GM21367 (cell line): ENCODE results near the gene CHGA.

ENCODE experiments used
- ATAC-seq: cut with Tn5 transposase; IDR thresholded peaks from one replicate; pipeline ENCODE4 v1.9.1; 2021; ENCODE audit not compliant: unreplicated experiment

CHGA gene

DNA sequence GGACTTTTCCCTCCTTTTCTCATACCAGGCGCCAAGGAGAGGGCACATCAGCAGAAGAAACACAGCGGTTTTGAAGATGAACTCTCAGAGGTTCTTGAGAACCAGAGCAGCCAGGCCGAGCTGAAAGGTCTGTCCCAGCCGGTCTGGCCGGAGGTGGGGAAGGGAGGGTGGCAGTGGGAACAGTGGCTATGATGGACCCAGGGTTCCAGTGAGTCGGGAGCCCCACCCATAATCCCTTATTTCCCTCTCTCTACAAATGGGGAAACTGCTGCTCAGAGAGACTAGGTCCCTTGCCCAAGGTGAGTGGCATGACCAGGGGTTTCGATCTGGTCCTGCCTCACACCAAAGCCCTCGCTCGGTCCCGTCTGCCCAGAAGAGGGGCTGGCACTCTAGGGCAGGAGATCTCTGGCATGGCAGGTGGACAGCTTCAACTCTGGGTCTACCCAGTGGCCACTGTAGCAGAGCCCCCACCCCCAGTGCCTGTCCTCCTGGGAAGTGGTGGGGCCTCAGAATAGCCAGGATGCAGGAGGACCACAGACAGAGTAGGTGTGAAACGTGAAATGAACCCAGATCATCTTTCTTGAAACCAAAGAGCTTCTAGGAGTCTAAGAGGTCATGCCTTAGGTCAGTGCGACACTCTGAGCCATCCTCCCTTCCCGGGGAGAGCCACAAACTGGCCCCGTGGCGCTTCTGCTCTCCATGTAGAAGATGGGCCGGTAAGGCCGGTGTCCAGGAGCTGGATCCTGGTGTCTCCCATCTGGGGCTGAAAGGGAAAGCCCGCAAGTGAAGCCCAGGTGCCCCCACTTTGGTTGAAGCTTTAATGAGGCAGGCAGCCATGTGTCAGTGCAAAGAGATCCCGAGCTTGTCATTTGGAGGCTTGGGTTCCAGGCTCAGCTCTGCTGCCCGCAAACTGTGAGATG lies 7.0 kb downstream of the CHGA start:
- ATAC-seq, result no peak

- ATAC-seq, result no peak
Observed at GRCh38 chr14:92930737-92931602, 8.0 kb downstream of the CHGA start.

DNA sequence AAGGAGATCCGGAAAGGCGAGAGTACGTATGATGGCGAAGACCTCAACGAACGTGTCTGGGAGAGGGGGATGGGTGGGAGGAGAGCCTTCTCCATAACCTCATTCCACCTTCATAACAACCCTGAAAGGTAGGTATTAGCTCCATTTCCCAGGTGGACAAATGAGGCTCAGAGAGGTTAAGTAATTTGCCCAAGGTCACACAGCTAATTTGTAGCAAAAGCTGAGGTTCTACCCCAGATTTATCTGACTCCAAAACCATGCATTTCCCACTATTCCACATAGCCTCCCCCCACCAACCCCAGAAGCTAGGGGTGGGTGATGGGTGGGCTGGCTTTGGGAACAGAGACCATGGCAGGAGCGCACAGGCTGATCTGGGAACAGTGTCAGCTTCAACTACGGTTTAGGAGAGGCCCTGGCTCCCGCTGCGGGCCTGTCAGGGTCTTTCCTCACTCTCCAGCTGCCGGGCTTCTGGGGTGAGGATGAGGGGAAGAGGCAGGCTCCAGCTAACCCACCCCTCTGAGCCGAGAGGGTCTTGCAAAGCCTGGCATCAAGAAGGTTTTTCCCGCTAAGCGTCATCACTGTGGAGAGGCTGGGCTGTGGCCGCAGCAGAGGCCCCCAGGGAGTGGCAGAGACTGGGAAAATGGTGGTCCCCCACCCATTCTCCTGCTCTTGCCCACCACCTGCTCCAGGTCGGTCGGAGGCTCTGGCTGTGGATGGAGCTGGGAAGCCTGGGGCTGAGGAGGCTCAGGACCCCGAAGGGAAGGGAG lies 8.9 kb downstream of the CHGA start:
- no peak for ATAC-seq

- no peak for ATAC-seq
Observed at GRCh38 chr14:92932448-92933395, 9.8 kb downstream of the CHGA start.

- ATAC-seq, result no peak
Observed at GRCh38 chr14:92933481-92933880, 10.5 kb downstream of the CHGA start.

DNA sequence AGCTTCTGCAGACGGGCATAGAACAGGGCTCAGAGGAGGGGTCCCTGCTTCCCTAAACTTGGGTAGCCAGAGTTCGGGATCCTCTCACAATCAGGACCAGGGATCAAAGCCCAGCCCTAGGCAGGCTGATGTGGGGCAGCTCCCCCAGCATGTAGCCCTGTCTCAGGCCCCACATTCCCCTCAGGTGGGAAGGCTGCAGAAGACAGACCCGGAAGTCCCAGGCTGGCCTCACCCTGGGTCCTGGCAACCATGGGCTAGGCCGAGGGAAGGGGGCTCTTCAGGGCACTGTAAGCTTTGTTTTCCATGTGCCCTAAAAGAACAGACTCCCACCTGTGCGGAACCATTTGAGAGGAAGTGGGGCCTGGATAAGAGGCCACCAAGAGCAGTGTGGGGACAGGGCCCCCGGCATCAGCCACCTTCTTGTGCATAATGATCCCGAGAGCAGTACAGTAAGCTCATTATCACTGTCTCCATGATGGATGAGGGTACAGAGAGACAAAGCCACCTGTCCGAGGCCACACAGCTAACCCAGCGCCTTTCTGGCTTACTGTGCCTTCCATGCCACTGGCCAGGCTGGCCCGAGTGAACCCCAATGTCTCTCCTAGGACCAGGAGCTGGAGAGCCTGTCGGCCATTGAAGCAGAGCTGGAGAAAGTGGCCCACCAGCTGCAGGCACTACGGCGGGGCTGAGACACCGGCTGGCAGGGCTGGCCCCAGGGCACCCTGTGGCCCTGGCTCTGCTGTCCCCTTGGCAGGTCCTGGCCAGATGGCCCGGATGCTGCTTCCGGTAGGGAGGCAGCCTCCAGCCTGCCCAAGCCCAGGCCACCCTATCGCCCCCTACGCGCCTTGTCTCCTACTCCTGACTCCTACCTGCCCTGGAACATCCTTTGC lies 11.5 kb downstream of the CHGA start:
- no peak for ATAC-seq

DNA sequence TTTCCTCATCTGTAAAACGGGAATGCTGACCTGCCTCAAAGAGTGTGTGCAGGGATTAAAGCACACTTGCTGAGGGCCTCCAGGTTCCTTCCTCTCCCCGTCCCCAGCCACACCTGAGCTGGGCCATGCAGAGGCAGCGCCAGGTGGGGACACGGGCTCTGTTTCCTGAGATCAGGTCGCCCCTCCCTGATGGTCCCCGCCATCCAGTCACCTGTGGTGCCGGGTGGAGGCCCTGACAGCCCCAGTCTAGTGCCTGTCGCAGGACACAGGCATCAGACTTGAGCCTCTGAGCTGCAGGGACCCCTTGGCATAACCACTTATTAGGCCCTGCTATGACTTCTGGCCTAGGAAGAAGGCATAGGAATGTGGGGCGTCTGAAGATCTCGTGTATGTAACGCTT lies 12.5 kb downstream of the CHGA start:
- no peak for ATAC-seq

- ATAC-seq, result no peak
Observed at GRCh38 chr14:92936085-92936484, 13.1 kb downstream of the CHGA start.

GRCh38 chr14:92937051-92937937 lies 14.3 kb downstream of the CHGA start:
- ATAC-seq, result no peak

DNA sequence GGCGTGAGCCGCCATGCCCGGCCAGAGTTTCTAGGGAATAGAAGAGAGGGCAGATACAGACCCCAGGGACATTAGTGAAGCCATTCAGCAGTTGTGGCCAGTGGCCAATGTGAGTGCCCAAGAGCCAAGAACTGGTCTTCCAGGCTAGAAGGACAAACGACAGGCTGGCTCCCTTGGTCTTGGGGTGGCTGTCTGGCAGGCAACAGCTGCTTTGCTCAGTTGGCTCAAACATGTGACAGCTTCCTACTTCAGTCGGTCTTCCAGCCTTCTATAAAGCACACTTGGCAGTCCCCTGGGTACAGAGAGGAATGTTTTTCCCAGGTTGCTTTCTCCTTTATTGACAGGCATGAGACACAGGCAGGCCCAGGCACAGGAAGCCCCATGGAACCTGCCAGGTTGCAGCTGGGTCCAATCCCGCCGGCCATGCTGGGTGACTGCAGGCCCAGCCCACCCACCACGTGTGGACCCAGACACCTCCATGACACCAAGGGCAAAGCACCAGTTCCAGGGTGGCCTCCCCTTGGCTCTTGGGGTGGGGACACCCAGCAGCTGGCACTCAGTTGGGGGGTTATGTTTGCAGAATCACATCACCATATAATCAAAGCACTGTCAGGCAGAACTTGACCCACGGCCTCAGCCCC lies 15.4 kb downstream of the CHGA start:
- ATAC-seq, result no peak

DNA sequence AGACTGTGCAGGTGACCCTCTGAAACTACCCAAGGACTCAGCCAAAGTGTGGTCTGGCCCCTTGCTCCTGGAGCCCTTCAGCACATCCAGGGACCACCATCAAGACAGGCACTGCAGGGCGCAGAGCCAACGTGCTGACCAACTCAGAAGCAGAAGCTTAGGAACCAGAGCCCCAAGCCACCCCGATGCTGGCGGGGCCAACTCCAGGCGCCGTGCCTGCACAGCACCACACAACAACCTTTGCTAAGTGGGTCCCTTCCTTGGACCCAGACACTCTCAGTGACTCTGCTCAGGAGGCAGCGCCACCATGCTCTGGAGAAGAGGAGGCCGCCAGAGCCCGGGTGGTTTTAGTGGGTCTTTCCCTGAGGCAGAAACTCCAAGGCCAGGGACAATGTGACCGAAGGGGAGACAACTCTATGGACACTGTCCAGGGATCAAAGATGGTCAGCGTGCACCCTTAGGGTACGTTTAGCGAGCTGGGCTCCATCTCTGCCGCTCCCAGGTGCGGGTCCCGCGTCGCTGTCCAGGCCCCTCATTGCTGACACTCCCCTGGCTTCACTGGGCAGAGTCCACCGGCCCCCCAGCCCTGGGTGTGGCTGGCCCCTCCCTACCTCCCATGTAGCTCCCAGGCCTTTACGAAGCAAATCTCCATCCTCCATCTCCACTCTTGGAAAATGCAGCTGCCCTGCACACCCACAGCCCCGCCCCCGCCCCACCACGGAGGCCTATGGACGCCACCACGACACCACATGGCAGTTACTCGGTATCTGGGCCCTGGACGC lies 16.1 kb downstream of the CHGA start:
- no peak for ATAC-seq

- no peak for ATAC-seq
Observed at GRCh38 chr14:92939699-92940098, 16.7 kb downstream of the CHGA start.

- ATAC-seq, result no peak
Observed at GRCh38 chr14:92940543-92940942, 17.6 kb downstream of the CHGA start.

GRCh38 chr14:92941531-92941930 lies 18.6 kb downstream of the CHGA start:
- ATAC-seq, result no peak

GRCh38 chr14:92942136-92942535 lies 19.2 kb downstream of the CHGA start:
- ATAC-seq, result no peak

GRCh38 chr14:92942576-92942975 lies 19.6 kb downstream of the CHGA start:
- ATAC-seq, result no peak
